HepG2 (cell line): ENCODE measurements around the gene NDUFAF3. TPM values are rescaled to one million over a fixed set of nuclear protein-coding genes. Genes with fewer than 3 reads are reported as not detected.

Source experiments
- ATAD3A ChIP-seq: sonication (generic); formaldehyde crosslinking; IDR thresholded peaks from 2 replicates; pipeline ENCODE4 v1.4.0; 2020; ENCODE audit warnings: missing genetic modification reagents
- HOXA9 ChIP-seq: sonication (generic); formaldehyde crosslinking; IDR thresholded peaks from 2 replicates; pipeline ENCODE4 v1.8.1; 2022; ENCODE audit warnings: missing genetic modification reagents, mild to moderate bottlenecking, moderate library complexity, borderline replicate concordance
- MATR3 ChIP-seq: sonication (generic); formaldehyde crosslinking; IDR thresholded peaks from 2 replicates; pipeline ENCODE4 v1.4.0; 2020; ENCODE audit warnings: missing genetic modification reagents
- POGK ChIP-seq: sonication (generic); formaldehyde crosslinking; conservative IDR thresholded peaks from 2 replicates; pipeline ENCODE4 v1.8.0; 2022; ENCODE audit warnings: mild to moderate bottlenecking, moderate library complexity, missing genetic modification reagents
- POLR2AphosphoS5 ChIP-seq: IDR thresholded peaks from 2 replicates; pipeline ENCODE4 v1.6.1; 2012; ENCODE audit warnings: low read depth, low read length
- SRSF4 ChIP-seq: fragments of 200-400 bp; formaldehyde crosslinking; IDR thresholded peaks from one replicate; pipeline ENCODE4 v1.6.1; 2018; ENCODE audit warnings: mild to moderate bottlenecking, low read depth, low read length, moderate library complexity; ENCODE audit not compliant: poor library complexity, severe bottlenecking
- ZNF143 ChIP-seq: sonication (generic); formaldehyde crosslinking; IDR thresholded peaks from 2 replicates; pipeline ENCODE4 v1.4.0; 2020; ENCODE audit warnings: missing genetic modification reagents
- ZNF224 ChIP-seq: sonication (generic); formaldehyde crosslinking; IDR thresholded peaks from 2 replicates; pipeline ENCODE4 v1.5.0; 2020; ENCODE audit warnings: mild to moderate bottlenecking, missing genetic modification reagents
- ZNF577 ChIP-seq: sonication (generic); formaldehyde crosslinking; IDR thresholded peaks from 2 replicates; pipeline ENCODE4 v1.4.0; 2020; ENCODE audit warnings: mild to moderate bottlenecking, low read depth, missing genetic modification reagents, borderline replicate concordance
- ZNF816 ChIP-seq: sonication (generic); formaldehyde crosslinking; IDR thresholded peaks from 2 replicates; pipeline ENCODE4 v1.8.0; 2022; ENCODE audit warnings: missing genetic modification reagents, mild to moderate bottlenecking, borderline replicate concordance
- polyA plus RNA-seq, 8 experiments: library from polyadenylated mRNA; depleted of rRNA in 3 of 8; stranded (reverse) in 7 of 8; unstranded in 1 of 8; fragments of >200 nt; fragmentation: Illumina TruSeq in 4 of 8; extraction: Trizol in 4 of 8; gene quantifications; 2 replicates each; pipeline versions ENCODE4 v1.2.1 to v1.2.3, GENCODE V29; 2011 to 2016; ENCODE audit warnings: low read depth in 4 of 8, missing spikeins in 1 of 8, mixed read lengths in 1 of 8; ENCODE audit not compliant: insufficient read depth in 1 of 8
- total RNA-seq, 5 experiments: library from RNA; depleted of rRNA; stranded (reverse); fragments of >200 nt; fragmentation: Illumina TruSeq; extraction: Trizol; gene quantifications; 2 replicates each; pipeline ENCODE4 v1.2.3, GENCODE V29; 2016; ENCODE audit warnings: low read depth in 1 of 5
- TF ChIP-seq, protein P1 (sequence below): sonication (generic); formaldehyde crosslinking; IDR thresholded peaks from 2 replicates; pipeline ENCODE4 v1.8.1; 2023; ENCODE audit warnings: missing genetic modification reagents, inconsistent platforms, borderline replicate concordance
- TF ChIP-seq, protein P2 (sequence below): sonication (generic); formaldehyde crosslinking; IDR thresholded peaks from 2 replicates; pipeline ENCODE4 v1.4.0; 2020; ENCODE audit warnings: missing genetic modification reagents, borderline replicate concordance
- TF ChIP-seq, protein P3 (sequence below): sonication (generic); formaldehyde crosslinking; IDR thresholded peaks from 2 replicates; pipeline ENCODE4 v1.9.0; 2021; ENCODE audit warnings: missing genetic modification reagents, mild to moderate bottlenecking, borderline replicate concordance

The NDUFAF3 gene
- total and polyA plus RNA-seq, 2 of the 13 experiments (the other 11 are each of a cell fraction or from before 2014, with no cell fraction given) = 39.0 to 50.0 TPM

DNA sequence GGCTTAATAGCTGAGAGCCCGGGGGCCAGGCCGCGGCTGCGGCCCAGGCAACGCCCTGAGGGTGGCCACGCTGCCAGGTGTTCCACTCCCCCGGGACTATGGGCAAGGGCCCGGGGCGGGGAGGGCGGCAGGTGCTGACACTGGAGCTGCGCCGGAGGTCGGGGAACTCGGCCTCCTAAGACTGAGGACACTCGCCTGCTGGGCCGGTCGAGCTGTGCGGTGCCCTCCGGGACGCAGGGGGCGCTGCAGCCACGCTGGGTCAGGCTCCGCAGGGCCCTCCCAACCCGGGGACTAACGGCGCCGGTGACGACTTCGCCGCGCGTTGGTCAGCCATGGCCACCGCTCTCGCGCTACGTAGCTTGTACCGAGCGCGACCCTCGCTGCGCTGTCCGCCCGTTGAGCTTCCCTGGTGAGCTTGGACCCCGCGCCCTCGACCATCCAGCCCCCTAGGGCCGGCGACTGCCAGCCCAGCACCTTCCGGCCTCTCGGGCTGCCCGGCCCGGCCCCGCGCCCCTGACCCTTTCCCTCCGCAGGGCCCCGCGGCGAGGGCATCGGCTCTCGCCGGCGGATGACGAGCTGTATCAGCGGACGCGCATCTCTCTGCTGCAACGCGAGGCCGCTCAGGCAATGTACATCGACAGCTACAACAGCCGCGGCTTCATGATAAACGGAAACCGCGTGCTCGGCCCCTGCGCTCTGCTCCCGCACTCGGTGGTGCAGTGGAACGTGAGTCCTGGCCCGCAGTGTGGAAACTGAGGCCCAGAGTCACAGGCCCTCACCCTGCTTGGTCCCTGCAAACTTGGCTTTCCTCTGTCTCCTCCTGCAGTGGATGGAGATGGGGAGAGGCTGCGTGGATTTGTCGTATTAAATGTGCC lies at the start of gene NDUFAF3 (continued):
- TF ChIP-seq, protein P1, sequence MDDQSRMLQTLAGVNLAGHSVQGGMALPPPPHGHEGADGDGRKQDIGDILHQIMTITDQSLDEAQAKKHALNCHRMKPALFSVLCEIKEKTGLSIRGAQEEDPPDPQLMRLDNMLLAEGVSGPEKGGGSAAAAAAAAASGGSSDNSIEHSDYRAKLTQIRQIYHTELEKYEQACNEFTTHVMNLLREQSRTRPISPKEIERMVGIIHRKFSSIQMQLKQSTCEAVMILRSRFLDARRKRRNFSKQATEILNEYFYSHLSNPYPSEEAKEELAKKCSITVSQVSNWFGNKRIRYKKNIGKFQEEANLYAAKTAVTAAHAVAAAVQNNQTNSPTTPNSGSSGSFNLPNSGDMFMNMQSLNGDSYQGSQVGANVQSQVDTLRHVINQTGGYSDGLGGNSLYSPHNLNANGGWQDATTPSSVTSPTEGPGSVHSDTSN (CRISPR knock-in tag) = 0 out of 2 replicates have a peak, but pooled peaks have one; percentile 11
- TF ChIP-seq ATAD3A (CRISPR knock-in tag) (no peak), MATR3 (no peak), HOXA9 (CRISPR knock-in tag) (peak; percentile 65; the same call in 1 of the 2 replicates), ZNF816 (CRISPR knock-in tag) (peak; percentile 91; the same call in 1 of the 2 replicates), SRSF4 (no peak), POGK (CRISPR knock-in tag) (peak; percentile 60; the same call in 1 of the 2 replicates), ZNF143 (CRISPR knock-in tag) (peak; percentile 28; the same call in 1 of the 2 replicates), ZNF224 (CRISPR knock-in tag) (peak; percentile 89), POLR2AphosphoS5 (peak; percentile 78), ZNF577 (CRISPR knock-in tag) (no peak)
- TF ChIP-seq, protein P2, sequence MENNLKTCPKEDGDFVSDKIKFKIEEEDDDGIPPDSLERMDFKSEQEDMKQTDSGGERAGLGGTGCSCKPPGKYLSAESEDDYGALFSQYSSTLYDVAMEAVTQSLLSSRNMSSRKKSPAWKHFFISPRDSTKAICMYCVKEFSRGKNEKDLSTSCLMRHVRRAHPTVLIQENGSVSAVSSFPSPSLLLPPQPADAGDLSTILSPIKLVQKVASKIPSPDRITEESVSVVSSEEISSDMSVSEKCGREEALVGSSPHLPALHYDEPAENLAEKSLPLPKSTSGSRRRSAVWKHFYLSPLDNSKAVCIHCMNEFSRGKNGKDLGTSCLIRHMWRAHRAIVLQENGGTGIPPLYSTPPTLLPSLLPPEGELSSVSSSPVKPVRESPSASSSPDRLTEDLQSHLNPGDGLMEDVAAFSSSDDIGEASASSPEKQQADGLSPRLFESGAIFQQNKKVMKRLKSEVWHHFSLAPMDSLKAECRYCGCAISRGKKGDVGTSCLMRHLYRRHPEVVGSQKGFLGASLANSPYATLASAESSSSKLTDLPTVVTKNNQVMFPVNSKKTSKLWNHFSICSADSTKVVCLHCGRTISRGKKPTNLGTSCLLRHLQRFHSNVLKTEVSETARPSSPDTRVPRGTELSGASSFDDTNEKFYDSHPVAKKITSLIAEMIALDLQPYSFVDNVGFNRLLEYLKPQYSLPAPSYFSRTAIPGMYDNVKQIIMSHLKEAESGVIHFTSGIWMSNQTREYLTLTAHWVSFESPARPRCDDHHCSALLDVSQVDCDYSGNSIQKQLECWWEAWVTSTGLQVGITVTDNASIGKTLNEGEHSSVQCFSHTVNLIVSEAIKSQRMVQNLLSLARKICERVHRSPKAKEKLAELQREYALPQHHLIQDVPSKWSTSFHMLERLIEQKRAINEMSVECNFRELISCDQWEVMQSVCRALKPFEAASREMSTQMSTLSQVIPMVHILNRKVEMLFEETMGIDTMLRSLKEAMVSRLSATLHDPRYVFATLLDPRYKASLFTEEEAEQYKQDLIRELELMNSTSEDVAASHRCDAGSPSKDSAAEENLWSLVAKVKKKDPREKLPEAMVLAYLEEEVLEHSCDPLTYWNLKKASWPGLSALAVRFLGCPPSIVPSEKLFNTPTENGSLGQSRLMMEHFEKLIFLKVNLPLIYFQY (CRISPR knock-in tag) = no peak; the same call in 1 of the 2 replicates
- TF ChIP-seq, protein P3, sequence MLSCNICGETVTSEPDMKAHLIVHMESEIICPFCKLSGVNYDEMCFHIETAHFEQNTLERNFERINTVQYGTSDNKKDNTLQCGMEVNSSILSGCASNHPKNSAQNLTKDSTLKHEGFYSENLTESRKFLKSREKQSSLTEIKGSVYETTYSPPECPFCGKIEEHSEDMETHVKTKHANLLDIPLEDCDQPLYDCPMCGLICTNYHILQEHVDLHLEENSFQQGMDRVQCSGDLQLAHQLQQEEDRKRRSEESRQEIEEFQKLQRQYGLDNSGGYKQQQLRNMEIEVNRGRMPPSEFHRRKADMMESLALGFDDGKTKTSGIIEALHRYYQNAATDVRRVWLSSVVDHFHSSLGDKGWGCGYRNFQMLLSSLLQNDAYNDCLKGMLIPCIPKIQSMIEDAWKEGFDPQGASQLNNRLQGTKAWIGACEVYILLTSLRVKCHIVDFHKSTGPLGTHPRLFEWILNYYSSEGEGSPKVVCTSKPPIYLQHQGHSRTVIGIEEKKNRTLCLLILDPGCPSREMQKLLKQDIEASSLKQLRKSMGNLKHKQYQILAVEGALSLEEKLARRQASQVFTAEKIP = no peak
